AG04450 (cell line): ENCODE measurements around the gene DAPK2. TPM values are rescaled to one million over a fixed set of nuclear protein-coding genes. Genes with fewer than 3 reads are reported as not detected.

Experiments used
- CTCF ChIA-PET: fragments of 300-600, 350-600 bp; formaldehyde crosslinking; extraction: SDS; loops from one replicate; lab custom pipeline; 2022; ENCODE audit warnings: antibody characterized with exemption, inconsistent platforms; lab: Charles Lee
- POLR2A ChIA-PET: fragments of 350-600 bp; formaldehyde crosslinking; extraction: SDS; loops from one replicate; lab custom pipeline; 2021; ENCODE audit warnings: antibody characterized with exemption, inconsistent platforms; lab: Yijun Ruan, JAX
- DNase-seq: peaks from one replicate; pipeline ENCODE4 v3.0.0-alpha.2; 2011; ENCODE audit warnings: low read depth, low spot score
- H3K27ac ChIP-seq: one replicate; pipeline ENCODE4 v1.5.1; 2012; ENCODE audit warnings: low read depth, low read length, control low read depth
- H3K27me3 ChIP-seq: one replicate; pipeline ENCODE4 v1.6.0; 2012; ENCODE audit warnings: low read length; ENCODE audit not compliant: control insufficient read depth, insufficient read depth
- H3K4me3 ChIP-seq: 2 replicates; pipeline ENCODE4 v1.5.1; 2011; ENCODE audit warnings: mild to moderate bottlenecking, low read depth, low read length, control low read depth
- H3K9me3 ChIP-seq: 2 replicates; pipeline ENCODE4 v1.5.1; 2012; ENCODE audit warnings: low read length; ENCODE audit not compliant: control insufficient read depth, insufficient read depth
- CTCF ChIP-seq: IDR thresholded peaks from 2 replicates; pipeline ENCODE4 v1.5.1; 2011; ENCODE audit warnings: low read depth, low read length, control low read depth, inconsistent platforms
- polyA plus RNA-seq: library from polyadenylated mRNA; depleted of rRNA; stranded (reverse); fragments of >200 nt; gene quantifications from 2 replicates; pipeline ENCODE4 v1.2.3, GENCODE V29; 2011

The DAPK2 gene
- polyA plus RNA-seq, 1 experiment, result 0.42 TPM

GRCh38 chr15:64001148-64001547 is 45.1 kb downstream of the DAPK2 start:
- POLR2A ChIA-PET, result no interaction called here
- no peaks in the 10 kb centered on the region for H3K9me3 ChIP-seq
- peaks cover 45% of the 10 kb centered on the region for H3K27me3 ChIP-seq
- H3K4me3 ChIP-seq, result no peak overlapping the region
- TF ChIP-seq CTCF, result no peak
- DNase-seq, result no peak
- CTCF ChIA-PET, result no interaction called here
- H3K27ac ChIP-seq, result no peak overlapping the region

- ChIA-PET CTCF (no interaction called here), POLR2A (no interaction called here)
- H3K27me3 ChIP-seq, result peaks cover 42% of the 10 kb centered on the region
- TF ChIP-seq CTCF, result no peak
- no peaks in the 10 kb centered on the region for H3K9me3 ChIP-seq
- DNase-seq, result no peak
- H3K4me3 ChIP-seq, result no peak overlapping the region
- no peak overlapping the region for H3K27ac ChIP-seq
Measured at GRCh38 chr15:64000183-64000951, 45.9 kb downstream of the DAPK2 start.

GRCh38 chr15:63999177-63999576 is 47.1 kb downstream of the DAPK2 start:
- Histone ChIP-seq H3K9me3 (no peaks in the 10 kb centered on the region), H3K27ac (no peak overlapping the region), H3K4me3 (no peak overlapping the region), H3K27me3 (peaks cover 38% of the 10 kb centered on the region)
- DNase-seq, result no peak
- ChIA-PET CTCF (interaction anchor here (1.3 to 1.6 kb wide), 2 partner anchors 48 to 54 kb away, joined by 3 to 5 read pairs; no protein-coding TSS in a partner anchor), POLR2A (no interaction called here)
- no peak for TF ChIP-seq CTCF

- DNase-seq, result no peak
- POLR2A ChIA-PET, result no interaction called here
- no peak overlapping the region for H3K27ac ChIP-seq
Measured at GRCh38 chr15:63998489-63998888, 47.8 kb downstream of the DAPK2 start.

More at GRCh38 chr15:63998489-63998888, 47.8 kb downstream of the DAPK2 start:
- H3K4me3 ChIP-seq, result no peak overlapping the region
- no peaks in the 10 kb centered on the region for H3K9me3 ChIP-seq
- TF ChIP-seq CTCF, result no peak
- CTCF ChIA-PET, result interaction anchor here (1.3 to 1.6 kb wide), 2 partner anchors 48 to 53 kb away, joined by 3 to 5 read pairs; no protein-coding TSS in a partner anchor
- H3K27me3 ChIP-seq, result peaks cover 36% of the 10 kb centered on the region
